Activated CD4-positive, CD25-positive, alpha-beta regulatory T cell treated with anti-CD3 and anti-CD28 coated beads, Interleukin-2, amount 50 U/mL, for 72 hours (primary cell): ENCODE results near the gene CUBN.
"Not testable (repeated sequence)": the region's sequence is repeated elsewhere in the genome, so short reads cannot be mapped to it uniquely, and the experiment has no call there.

Experiments
- DNase-seq: peaks from one replicate; pipeline ENCODE4 v3.0.0; 2021

Gene CUBN

GRCh38 chr10:17140386-17140761 is 10.8 kb upstream of the CUBN start:
- DNase-seq: no peak

- DNase-seq: no peak
Measured at GRCh38 chr10:17138460-17139042, 8.9 kb upstream of the CUBN start.

GRCh38 chr10:17134737-17135260 is 5.2 kb upstream of the CUBN start:
- no peak for DNase-seq

GRCh38 chr10:17134282-17134681 is 4.7 kb upstream of the CUBN start:
- no peak for DNase-seq

- DNase-seq: no peak
Measured at GRCh38 chr10:17128261-17128660, 1.4 kb downstream of the CUBN start.

- no peak for DNase-seq
Measured at GRCh38 chr10:17126327-17126726, 3.3 kb downstream of the CUBN start.

GRCh38 chr10:17125206-17125893 is 4.3 kb downstream of the CUBN start:
- no peak for DNase-seq

- no peak for DNase-seq
Measured at GRCh38 chr10:17123961-17124360, 5.7 kb downstream of the CUBN start.

- DNase-seq: no peak
Measured at GRCh38 chr10:17122726-17123661, 6.6 kb downstream of the CUBN start.

- DNase-seq: no peak
Measured at GRCh38 chr10:17122052-17122451, 7.6 kb downstream of the CUBN start.

- no peak for DNase-seq
Measured at GRCh38 chr10:17120694-17121093, 8.9 kb downstream of the CUBN start.

- DNase-seq: no peak
Measured at GRCh38 chr10:17119845-17120244, 9.8 kb downstream of the CUBN start.

- DNase-seq: no peak
Measured at GRCh38 chr10:17116193-17116592, 13.4 kb downstream of the CUBN start.

GRCh38 chr10:17115683-17116082 is 13.9 kb downstream of the CUBN start:
- DNase-seq: no peak

- not testable (repeated sequence) for DNase-seq
Measured at GRCh38 chr10:17114878-17115444, 14.7 kb downstream of the CUBN start.

GRCh38 chr10:17113889-17114540 is 15.6 kb downstream of the CUBN start:
- DNase-seq: no peak

GRCh38 chr10:17113346-17113745 is 16.3 kb downstream of the CUBN start:
- no peak for DNase-seq

GRCh38 chr10:17112566-17112965 is 17.0 kb downstream of the CUBN start:
- no peak for DNase-seq

- DNase-seq: no peak
Measured at GRCh38 chr10:17109475-17110207, 20.0 kb downstream of the CUBN start.

GRCh38 chr10:17109046-17109445 is 20.6 kb downstream of the CUBN start:
- no peak for DNase-seq

GRCh38 chr10:17106991-17107390 is 22.6 kb downstream of the CUBN start:
- no peak for DNase-seq

- DNase-seq: no peak
Measured at GRCh38 chr10:17101910-17102266, 27.7 kb downstream of the CUBN start.
